ENCODE results near the gene GMDS. TPM values are rescaled to one million over a fixed set of nuclear protein-coding genes. Genes with fewer than 3 reads are reported as not detected.

GMDS gene
- total and polyA plus RNA-seq, 2 of the 8 experiments (the other 6 are each of a cell fraction or from before 2014, with no cell fraction given): 16.8 to 50.0 TPM

DNA sequence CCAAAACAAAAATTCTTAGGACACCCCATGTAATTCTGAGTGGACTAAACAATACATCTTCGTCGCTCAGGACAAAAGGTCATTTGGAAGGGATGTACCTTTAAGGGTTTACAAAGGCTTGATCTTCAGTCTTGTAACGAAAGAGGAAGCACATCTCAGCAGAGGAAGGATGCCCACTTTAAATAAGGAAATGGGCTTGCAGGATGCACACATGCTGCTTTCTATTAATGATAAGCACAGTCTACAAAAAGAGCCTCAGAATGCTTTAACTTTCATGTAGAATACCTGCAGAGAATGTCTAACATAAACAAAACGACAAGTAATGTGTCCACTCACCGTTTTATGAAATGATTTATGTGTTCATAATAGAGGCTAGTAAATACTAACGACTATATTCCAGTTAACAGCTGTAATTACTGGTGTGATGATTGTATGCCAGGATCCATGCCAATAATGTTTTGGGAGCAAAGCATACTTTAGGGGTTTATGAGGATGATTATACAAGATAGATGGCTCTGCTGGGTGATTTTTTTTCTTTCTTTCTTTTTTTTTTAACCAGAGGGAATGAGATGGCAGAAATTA, 216.9 kb downstream of the GMDS start:
- ChIA-PET CTCF (ENCODE audit: partially characterized antibody) (interaction anchor here (1.2 kb wide), 1 partner anchor 180 kb away, joined by 3 read pairs; no protein-coding TSS in a partner anchor), POLR2A (ENCODE audit: partially characterized antibody) (no interaction called here)
- Histone ChIP-seq H3K4ac (replicated peaks; ENCODE audit: insufficient read length, low read depth, low read length) (no peak overlapping the region), H2BK15ac (ENCODE audit: low read length) (no peak overlapping the region), H3K23me2 (ENCODE audit: low read depth, low read length) (no peaks in the 10 kb centered on the region; the same call in 1 of the 2 replicates), H3K4me1 (replicated peaks in 1 of 4; ENCODE audit: control insufficient read depth in 3 of 4, insufficient read depth in 4 of 4, low read length in 3 of 4) (peaks cover 0 to 4% (median 2%) of the 10 kb centered on the region in 4 experiments; a peak in 2 of 7 replicates), H3K9me3 (ENCODE audit: insufficient read depth in 2 of 2, low read depth in 1 of 2, low read length in 1 of 2) (no peaks in the 10 kb centered on the region), H3K79me1 (ENCODE audit: low read depth, low read length) (peaks cover 2% of the 10 kb centered on the region; the same call in 1 of the 2 replicates), H3K4me3 (ENCODE audit: extremely low read depth in 1 of 4, insufficient read depth in 2 of 4, low read depth in 3 of 4, low read length in 4 of 4) (no peak overlapping the region), H3K36me3 (ENCODE audit: control insufficient read depth in 2 of 4, insufficient read depth in 4 of 4, low read length in 3 of 4) (no peaks in the 10 kb centered on the region), H3K27me3 (replicated peaks in 1 of 4; ENCODE audit: control insufficient read depth in 3 of 4, extremely low read depth in 1 of 4, insufficient read depth in 3 of 4, low read length in 3 of 4) (no peaks in the 10 kb centered on the region), H2BK120ac (replicated peaks; ENCODE audit: low read depth, low read length) (no peak overlapping the region), H2BK12ac (ENCODE audit: low read depth, low read length) (no peak overlapping the region), H4K91ac (replicated peaks; ENCODE audit: insufficient read length, low read length) (no peak overlapping the region), H3K18ac (ENCODE audit: extremely low read depth, low read length) (no peak overlapping the region), H4K20me1 (replicated peaks in 1 of 2; ENCODE audit: control insufficient read depth in 1 of 2, insufficient read depth in 2 of 2, low read length in 2 of 2) (no peaks in the 10 kb centered on the region), H3K23ac (ENCODE audit: insufficient read length) (no peak overlapping the region), H3K56ac (replicated peaks; ENCODE audit: insufficient read length, low read depth, low read length) (no peak overlapping the region), H4K5ac (ENCODE audit: insufficient read length, low read depth, low read length) (no peak overlapping the region), H2BK20ac (ENCODE audit: low read length) (no peak overlapping the region), H2AFZ (ENCODE audit: low read length) (no peak overlapping the region), H3K14ac (ENCODE audit: insufficient read length) (no peak overlapping the region), H3K4me2 (ENCODE audit: insufficient read depth in 1 of 2, low read depth in 2 of 2, low read length in 2 of 2) (no peak overlapping the region), H2BK5ac (ENCODE audit: low read depth, low read length) (no peak overlapping the region), H2AK5ac (ENCODE audit: low read depth, low read length) (no peak overlapping the region), H3K9ac (replicated peaks in 1 of 4; ENCODE audit: extremely low read depth in 1 of 4, low read depth in 3 of 4, low read length in 3 of 4) (no peak overlapping the region), H3K79me2 (ENCODE audit: control insufficient read depth in 1 of 2, insufficient read depth in 2 of 2, low read length in 2 of 2) (no peaks in the 10 kb centered on the region), H3K27ac (ENCODE audit: low read depth, low read length) (no peak overlapping the region), H4K8ac (ENCODE audit: extremely low read depth, insufficient read depth, low read length) (no peak overlapping the region)
- TF ChIP-seq CREB1 (IDR thresholded peaks at IDR 0.05) (no peak), NANOG (IDR thresholded peaks at IDR 0.05; ENCODE audit: insufficient read depth, low read depth, low read length, poor library complexity, severe bottlenecking) (no peak), SIX5 (IDR thresholded peaks at IDR 0.05; ENCODE audit: low read depth, low read length) (no peak), POLR2AphosphoS5 (IDR thresholded peaks at IDR 0.05; ENCODE audit: low read depth, low read length) (no peak)
- TF ChIP-seq, protein P1, sequence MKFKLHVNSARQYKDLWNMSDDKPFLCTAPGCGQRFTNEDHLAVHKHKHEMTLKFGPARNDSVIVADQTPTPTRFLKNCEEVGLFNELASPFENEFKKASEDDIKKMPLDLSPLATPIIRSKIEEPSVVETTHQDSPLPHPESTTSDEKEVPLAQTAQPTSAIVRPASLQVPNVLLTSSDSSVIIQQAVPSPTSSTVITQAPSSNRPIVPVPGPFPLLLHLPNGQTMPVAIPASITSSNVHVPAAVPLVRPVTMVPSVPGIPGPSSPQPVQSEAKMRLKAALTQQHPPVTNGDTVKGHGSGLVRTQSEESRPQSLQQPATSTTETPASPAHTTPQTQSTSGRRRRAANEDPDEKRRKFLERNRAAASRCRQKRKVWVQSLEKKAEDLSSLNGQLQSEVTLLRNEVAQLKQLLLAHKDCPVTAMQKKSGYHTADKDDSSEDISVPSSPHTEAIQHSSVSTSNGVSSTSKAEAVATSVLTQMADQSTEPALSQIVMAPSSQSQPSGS (IDR thresholded peaks at IDR 0.05; ENCODE audit: low read length): no peak
- TF ChIP-seq, protein P2, sequence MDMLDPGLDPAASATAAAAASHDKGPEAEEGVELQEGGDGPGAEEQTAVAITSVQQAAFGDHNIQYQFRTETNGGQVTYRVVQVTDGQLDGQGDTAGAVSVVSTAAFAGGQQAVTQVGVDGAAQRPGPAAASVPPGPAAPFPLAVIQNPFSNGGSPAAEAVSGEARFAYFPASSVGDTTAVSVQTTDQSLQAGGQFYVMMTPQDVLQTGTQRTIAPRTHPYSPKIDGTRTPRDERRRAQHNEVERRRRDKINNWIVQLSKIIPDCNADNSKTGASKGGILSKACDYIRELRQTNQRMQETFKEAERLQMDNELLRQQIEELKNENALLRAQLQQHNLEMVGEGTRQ (IDR thresholded peaks at IDR 0.05; ENCODE audit: low read length): no peak
- no peak for FAIRE-seq
- WGBS, 2 experiments (ENCODE audit: extremely low coverage in 1 of 2, insufficient coverage in 1 of 2, insufficient read length in 1 of 2, insufficient replicate concordance in 2 of 2, low coverage in 1 of 2, low lambda C conversion rate in 2 of 2, missing lambda C conversion rate in 1 of 2): 77% methylated on average over 6 of the region's 6 CpGs; no CpG with 5 or more reads in 1 of the 2 experiments
- DNase-seq (ENCODE audit: low read depth in 1 of 2, low spot score in 2 of 2): no peak
